ENCODE data around the gene UNC13B.

UNC13B gene

GRCh38 chr9:35415402-35416097, 253.7 kb downstream of the UNC13B start:
- DNase-seq (ENCODE audit: low read depth in 2 of 3, low spot score in 2 of 3) = no peak

- no peak for DNase-seq (ENCODE audit: low read depth in 2 of 3, low spot score in 2 of 3)
Observed at GRCh38 chr9:35416098-35416427, 254.3 kb downstream of the UNC13B start.

- no peak for DNase-seq (ENCODE audit: low read depth in 2 of 3, low spot score in 2 of 3)
Observed at GRCh38 chr9:35422346-35422745, 260.5 kb downstream of the UNC13B start.

GRCh38 chr9:35422753-35423152, 260.9 kb downstream of the UNC13B start:
- no peak for DNase-seq (ENCODE audit: low read depth in 2 of 3, low spot score in 2 of 3)

- no peak for DNase-seq (ENCODE audit: low read depth in 2 of 3, low spot score in 2 of 3)
Observed at GRCh38 chr9:35423499-35423898, 261.7 kb downstream of the UNC13B start.

GRCh38 chr9:35424356-35425352, 262.8 kb downstream of the UNC13B start:
- DNase-seq (ENCODE audit: low read depth in 2 of 3, low spot score in 2 of 3) = no peak

GRCh38 chr9:35426627-35427026, 264.8 kb downstream of the UNC13B start:
- no peak for DNase-seq (ENCODE audit: low read depth in 2 of 3, low spot score in 2 of 3)

- DNase-seq (ENCODE audit: low read depth in 2 of 3, low spot score in 2 of 3) = no peak
Observed at GRCh38 chr9:35431467-35431866, 269.7 kb downstream of the UNC13B start.

GRCh38 chr9:35432076-35432475, 270.3 kb downstream of the UNC13B start:
- DNase-seq (ENCODE audit: low read depth in 2 of 3, low spot score in 2 of 3) = no peak

- DNase-seq (ENCODE audit: low read depth in 2 of 3, low spot score in 2 of 3) = no peak
Observed at GRCh38 chr9:35436933-35437332, 275.1 kb downstream of the UNC13B start.

GRCh38 chr9:35446012-35446411, 284.2 kb downstream of the UNC13B start:
- DNase-seq (ENCODE audit: low read depth in 2 of 3, low spot score in 2 of 3) = no peak

- DNase-seq (ENCODE audit: low read depth in 2 of 3, low spot score in 2 of 3) = no peak
Observed at GRCh38 chr9:35448496-35448895, 286.7 kb downstream of the UNC13B start.

GRCh38 chr9:35452481-35452880, 290.7 kb downstream of the UNC13B start:
- no peak for DNase-seq (ENCODE audit: low read depth in 2 of 3, low spot score in 2 of 3)

GRCh38 chr9:35453786-35454185, 292.0 kb downstream of the UNC13B start:
- DNase-seq (ENCODE audit: low read depth in 2 of 3, low spot score in 2 of 3) = no peak

All from activated CD8-positive, alpha-beta memory T cell treated with anti-CD3 and anti-CD28 coated beads for 48 hours (primary cell).